SK-N-SH (cell line): ENCODE results near the gene FLOT1. TPM values are rescaled to one million over a fixed set of nuclear protein-coding genes. Genes with fewer than 3 reads are reported as not detected.

Experiments used
- CTCF ChIA-PET: fragments of 300-600, 350-600 bp; formaldehyde crosslinking; extraction: SDS; loops from one replicate; lab custom pipeline; 2021; lab: Yijun Ruan, JAX
- POLR2A ChIA-PET: fragments of 350-600 bp; sonication (Branson Sonifier 250); formaldehyde crosslinking; extraction: SDS; loops from one replicate; lab custom pipeline; 2020; ENCODE audit warnings: antibody characterized with exemption, inconsistent platforms; lab: Yijun Ruan, JAX
- DNase-seq: peaks from one replicate; pipeline ENCODE4 v3.0.0; 2012
- H2AFZ ChIP-seq: fragments of 200-600 bp; sonication (generic); 2 replicates; pipeline ENCODE4 v1.8.1; 2016; ENCODE audit warnings: antibody characterized with exemption, mild to moderate bottlenecking, low read depth
- H3F3A ChIP-seq: fragments of 200-600 bp; sonication (generic); replicated peaks from 2 replicates; pipeline ENCODE3; 2016; ENCODE audit warnings: antibody characterized with exemption, mild to moderate bottlenecking; ENCODE audit not compliant: insufficient read depth
- H3K27ac ChIP-seq, 2 experiments: fragments of 200-500 bp in 1 of 2; fragments of 200-600 bp in 1 of 2; sonication (Bioruptor generic) in 1 of 2; sonication (generic), shearing (Covaris generic) in 1 of 2; 2 replicates each; pipeline versions ENCODE4 v1.5.1 to v1.6.1; 2014 to 2016; ENCODE audit warnings: low read depth in 2 of 2, inconsistent platforms in 1 of 2, low read length in 1 of 2, mild to moderate bottlenecking in 1 of 2, mixed read lengths in 1 of 2
- H3K27me3 ChIP-seq: fragments of 200-600 bp; sonication (generic), shearing (Covaris generic); 2 replicates; pipeline ENCODE4 v1.6.1; 2016; ENCODE audit warnings: mixed run types; ENCODE audit not compliant: insufficient read depth
- H3K36me3 ChIP-seq, 2 experiments: fragments of 200-500 bp in 1 of 2; fragments of 200-600 bp in 1 of 2; sonication (Bioruptor generic) in 1 of 2; sonication (generic) in 1 of 2; replicated peaks in 1 of 2; 2 replicates each; pipeline versions ENCODE3 to v1.5.1; 2014 to 2016; ENCODE audit warnings: low read length in 1 of 2, mild to moderate bottlenecking in 1 of 2; ENCODE audit not compliant: insufficient read depth in 2 of 2, control insufficient read depth in 1 of 2
- H3K4me1 ChIP-seq, 2 experiments: fragments of 200-500 bp in 1 of 2; fragments of 200-600 bp in 1 of 2; sonication (Bioruptor generic) in 1 of 2; sonication (generic), shearing (Covaris generic) in 1 of 2; 2 replicates each; pipeline versions ENCODE4 v1.5.1 to v1.6.1; 2014 to 2016; ENCODE audit warnings: low read depth in 1 of 2, low read length in 1 of 2, mixed run types in 1 of 2; ENCODE audit not compliant: insufficient read depth in 2 of 2, control insufficient read depth in 1 of 2
- H3K4me2 ChIP-seq: fragments of 200-600 bp; sonication (generic), shearing (Covaris generic); 2 replicates; pipeline ENCODE4 v1.6.1; 2017; ENCODE audit warnings: mixed run types
- H3K4me3 ChIP-seq, 2 experiments: fragments of 200-500 bp in 1 of 2; fragments of 200-600 bp in 1 of 2; sonication (Bioruptor generic) in 1 of 2; sonication (generic), shearing (Covaris generic) in 1 of 2; 2 replicates each; pipeline versions ENCODE4 v1.5.1 to v1.8.1; 2014 to 2016; ENCODE audit warnings: low read depth in 2 of 2, inconsistent platforms in 1 of 2, low read length in 1 of 2, mild to moderate bottlenecking in 1 of 2, mixed read lengths in 1 of 2, moderate library complexity in 1 of 2
- H3K79me2 ChIP-seq: fragments of 200-600 bp; sonication (generic); 2 replicates; pipeline ENCODE4 v1.8.1; 2017; ENCODE audit warnings: mild to moderate bottlenecking; ENCODE audit not compliant: insufficient read depth
- H3K9ac ChIP-seq: fragments of 200-600 bp; sonication (generic); 2 replicates; pipeline ENCODE4 v1.6.1; 2017; ENCODE audit warnings: mixed run types
- H3K9me2 ChIP-seq: fragments of 200-600 bp; sonication (generic); 2 replicates; pipeline ENCODE4 v1.6.1; 2017; ENCODE audit warnings: mixed run types
- H3K9me3 ChIP-seq: fragments of 200-600 bp; sonication (generic); 2 replicates; pipeline ENCODE4 v1.6.1; 2017; ENCODE audit warnings: mixed run types, mild to moderate bottlenecking, moderate library complexity
- H4K20me1 ChIP-seq: fragments of 200-600 bp; sonication (generic); 2 replicates; pipeline ENCODE4 v1.6.1; 2017; ENCODE audit warnings: mild to moderate bottlenecking, mixed run types; ENCODE audit not compliant: insufficient read depth
- EP300 ChIP-seq, 2 experiments: IDR thresholded peaks; 2 replicates each; pipeline versions ENCODE4 v1.4.0 to v1.6.1; 2012; ENCODE audit warnings: borderline replicate concordance in 1 of 2, low read depth in 1 of 2, low read length in 1 of 2
- GABPA ChIP-seq: IDR thresholded peaks from 2 replicates; pipeline ENCODE4 v1.4.0; 2012; ENCODE audit warnings: low read depth, mild to moderate bottlenecking
- GATA2 ChIP-seq: sonication (generic); formaldehyde crosslinking; IDR thresholded peaks from 2 replicates; pipeline ENCODE4 v1.5.0; 2020; ENCODE audit warnings: mild to moderate bottlenecking, missing genetic modification reagents
- JUND ChIP-seq: IDR thresholded peaks from 2 replicates; pipeline ENCODE4 v1.4.0; 2012
- MXI1 ChIP-seq: IDR thresholded peaks from 2 replicates; pipeline ENCODE4 v1.6.1; 2012; ENCODE audit warnings: mild to moderate bottlenecking, low read depth, low read length, improper control_type of control experiment
- RCOR1 ChIP-seq: fragments of 150-350 bp; IDR thresholded peaks from 2 replicates; pipeline ENCODE4 v1.6.1; 2017; ENCODE audit warnings: antibody characterized with exemption, low read length
- RFX5 ChIP-seq: IDR thresholded peaks from 2 replicates; pipeline ENCODE4 v1.6.1; 2012; ENCODE audit warnings: mild to moderate bottlenecking, improper control_type of control experiment, low read length
- RXRA ChIP-seq: IDR thresholded peaks from 2 replicates; pipeline ENCODE4 v1.4.0; 2012; ENCODE audit warnings: low read depth, mild to moderate bottlenecking, borderline replicate concordance
- TAF1 ChIP-seq: IDR thresholded peaks from 2 replicates; pipeline ENCODE4 v1.6.1; 2012; ENCODE audit warnings: low read depth, mild to moderate bottlenecking, low read length, moderate library complexity, borderline replicate concordance
- TCF12 ChIP-seq: IDR thresholded peaks from 2 replicates; pipeline ENCODE4 v1.4.0; 2012
- whole genome bisulfite sequencing: methylation state at CpG from one replicate; pipeline ENCODE4 v1.1.6; 2017; ENCODE audit warnings: low lambda C conversion rate; 5-methylcytosine and 5-hydroxymethylcytosine counted together
- polyA plus RNA-seq, 3 experiments: library from polyadenylated mRNA; depleted of rRNA; stranded (reverse); fragments of >200 nt; gene quantifications; 2 replicates each; pipeline ENCODE4 v1.2.3, GENCODE V29; 2012
- TF ChIP-seq, protein P1 (sequence below): fragments of 150-350 bp; IDR thresholded peaks from 2 replicates; pipeline ENCODE4 v1.6.1; 2017; ENCODE audit warnings: antibody characterized with exemption, low read length, low read depth, borderline replicate concordance

Gene FLOT1
- polyA plus RNA-seq, 1 of the 3 experiments (the other 2 are of a cell fraction) = 462 TPM

DNA sequence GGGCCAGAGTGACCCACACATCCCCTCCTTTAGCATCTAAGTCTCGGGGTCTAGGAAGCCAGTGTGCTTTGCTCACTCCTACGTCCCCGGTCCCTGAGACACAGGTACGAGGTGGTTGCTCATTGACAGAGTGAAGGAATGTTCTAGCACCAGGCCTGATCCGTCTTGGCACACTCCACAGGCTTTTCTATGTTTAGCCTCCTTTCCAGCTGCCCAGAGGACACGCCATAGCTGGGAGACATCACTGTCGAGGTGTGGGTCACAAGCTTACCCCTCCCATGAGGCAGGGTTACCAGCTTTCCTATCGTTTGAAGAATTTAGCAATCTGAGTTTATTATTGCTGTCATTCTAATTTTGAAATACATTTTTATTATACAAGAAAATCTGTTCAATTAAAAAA, 32.2 kb upstream of the FLOT1 start:
- no peak for DNase-seq
- TF ChIP-seq EP300 (IDR thresholded peaks at IDR 0.05; ENCODE audit: borderline replicate concordance in 1 of 2, low read depth in 1 of 2, low read length in 1 of 2) = no peak
- TF ChIP-seq GABPA = no peak
- no peak for TF ChIP-seq RXRA
- TF ChIP-seq RFX5 = no peak
- no peak for TF ChIP-seq TAF1
- TF ChIP-seq JUND = no peak
- no peaks in the 10 kb centered on the region for H3K36me3 ChIP-seq
- no peak overlapping the region for H3K9ac ChIP-seq
- no peaks in the 10 kb centered on the region for H3K79me2 ChIP-seq
- CTCF ChIA-PET = interaction anchor here (1.7 kb wide), 1 partner anchor 37 kb away, joined by 4 read pairs; no protein-coding TSS in a partner anchor
- no peaks in the 10 kb centered on the region for H3K27me3 ChIP-seq
- H3K27ac ChIP-seq = peak overlapping the region in 1 of 2 experiments; percentile 4; a peak in 1 of 4 replicates
- no peaks in the 10 kb centered on the region for H4K20me1 ChIP-seq
- POLR2A ChIA-PET = no interaction called here
- WGBS = 95% methylated on average over 8 of the region's 8 CpGs
- no peak overlapping the region for H3K4me3 ChIP-seq
- H3K4me1 ChIP-seq = peaks cover 22 to 30% of the 10 kb centered on the region in 2 experiments
- H3K4me2 ChIP-seq = no peak overlapping the region
- no peak overlapping the region for H2AFZ ChIP-seq
- H3F3A ChIP-seq = peaks cover 12% of the 10 kb centered on the region
- H3K9me2 ChIP-seq = no peaks in the 10 kb centered on the region
- no peaks in the 10 kb centered on the region for H3K9me3 ChIP-seq

DNA sequence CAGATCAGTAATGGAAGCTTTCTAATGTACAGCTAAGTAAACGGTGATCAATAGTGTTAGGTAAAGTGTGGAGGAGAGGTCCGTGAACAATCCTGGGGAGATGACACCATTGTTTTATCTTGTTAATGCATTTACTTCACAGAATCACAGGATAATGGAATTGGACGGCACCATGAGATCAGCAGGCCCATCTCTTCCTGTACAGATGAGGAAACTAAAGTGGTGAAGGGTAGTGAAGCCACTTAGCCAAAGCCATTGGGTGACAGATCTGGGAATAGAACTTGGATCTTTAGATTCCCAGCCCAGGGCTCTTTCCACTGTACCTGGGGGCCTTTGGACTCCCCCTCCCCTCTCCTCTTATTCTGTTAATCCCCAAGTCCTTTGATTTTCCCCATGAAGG, 28.1 kb upstream of the FLOT1 start:
- WGBS = 64% methylated on average over 3 of the region's 3 CpGs
- Histone ChIP-seq H3K27me3 (no peaks in the 10 kb centered on the region), H3K9me2 (no peaks in the 10 kb centered on the region), H3K9ac (peak overlapping the region; percentile 79), H3K36me3 (no peaks in the 10 kb centered on the region), H3K79me2 (no peaks in the 10 kb centered on the region), H3K4me2 (0 out of 2 replicates have a peak overlapping the region, but pooled peaks have one; percentile 77), H3K4me3 (no peak overlapping the region; a peak in 1 of 4 replicates), H3K27ac (peak overlapping the region; percentile 89 to 99), H4K20me1 (no peaks in the 10 kb centered on the region), H3K4me1 (peaks cover 21 to 35% of the 10 kb centered on the region in 2 experiments), H2AFZ (peak overlapping the region; percentile 85), H3F3A (peaks cover 34% of the 10 kb centered on the region), H3K9me3 (no peaks in the 10 kb centered on the region)
- ChIA-PET POLR2A (interaction anchor here (0.8 kb wide), 1 partner anchor 11 kb away, joined by 3 read pairs; no protein-coding TSS in a partner anchor), CTCF (no interaction called here)
- DNase-seq = no peak
- TF ChIP-seq RCOR1 = no peak
- TF ChIP-seq TAF1 = no peak
- TF ChIP-seq GATA2 (CRISPR knock-in tag) = no peak
- TF ChIP-seq, protein P1, sequence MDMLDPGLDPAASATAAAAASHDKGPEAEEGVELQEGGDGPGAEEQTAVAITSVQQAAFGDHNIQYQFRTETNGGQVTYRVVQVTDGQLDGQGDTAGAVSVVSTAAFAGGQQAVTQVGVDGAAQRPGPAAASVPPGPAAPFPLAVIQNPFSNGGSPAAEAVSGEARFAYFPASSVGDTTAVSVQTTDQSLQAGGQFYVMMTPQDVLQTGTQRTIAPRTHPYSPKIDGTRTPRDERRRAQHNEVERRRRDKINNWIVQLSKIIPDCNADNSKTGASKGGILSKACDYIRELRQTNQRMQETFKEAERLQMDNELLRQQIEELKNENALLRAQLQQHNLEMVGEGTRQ = no peak
- TF ChIP-seq MXI1 = no peak
- TF ChIP-seq TCF12 = no peak
